SH-SY5Y (cell line): ENCODE data around the gene ANXA9.

ENCODE experiments used
- GATA2 ChIP-seq: IDR thresholded peaks from 2 replicates; pipeline ENCODE4 v1.6.1; 2011; ENCODE audit warnings: mild to moderate bottlenecking, low read depth, low read length
- GATA3 ChIP-seq: IDR thresholded peaks from 2 replicates; pipeline ENCODE4 v1.6.1; 2011; ENCODE audit warnings: low read depth, mild to moderate bottlenecking, low read length, moderate library complexity

DNA sequence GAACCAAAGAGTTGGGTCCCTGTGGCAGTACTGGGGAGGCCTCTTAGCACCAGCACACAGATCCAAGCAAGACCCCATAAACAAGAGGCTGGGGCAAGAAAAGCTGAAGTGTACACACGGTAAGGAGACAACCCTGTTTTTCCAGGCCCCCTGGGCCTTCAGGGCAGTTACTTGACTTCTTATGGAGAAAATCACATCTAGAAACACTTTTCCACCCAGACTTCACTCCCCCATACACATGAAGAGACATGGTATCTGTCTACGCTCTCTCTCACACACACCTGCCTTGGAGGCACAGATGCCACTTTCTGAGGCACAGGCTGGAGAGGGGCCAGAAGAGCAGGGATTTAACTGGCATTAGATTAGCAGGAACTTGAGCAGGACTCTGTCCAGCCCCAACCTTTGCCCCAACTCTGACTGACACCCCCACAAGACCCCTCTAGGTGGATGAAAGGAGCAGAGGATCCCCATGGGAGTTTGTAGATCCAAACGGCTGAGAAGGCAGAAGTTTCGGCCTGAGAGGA is 9.6 kb upstream of the ANXA9 start:
- no peak for TF ChIP-seq GATA3
- TF ChIP-seq GATA2 = no peak
